Superior temporal gyrus (tissue), 1 donor: ENCODE measurements around the gene PDE4B.
"Not testable (repeated sequence)": the region's sequence is repeated elsewhere in the genome, so short reads cannot be mapped to it uniquely, and the experiment has no call there.

Experiments
- DNase-seq: peaks from one replicate; pipeline ENCODE4 v3.0.0-alpha.2; 2016; ENCODE audit errors: extremely low spot score

The PDE4B gene

DNA sequence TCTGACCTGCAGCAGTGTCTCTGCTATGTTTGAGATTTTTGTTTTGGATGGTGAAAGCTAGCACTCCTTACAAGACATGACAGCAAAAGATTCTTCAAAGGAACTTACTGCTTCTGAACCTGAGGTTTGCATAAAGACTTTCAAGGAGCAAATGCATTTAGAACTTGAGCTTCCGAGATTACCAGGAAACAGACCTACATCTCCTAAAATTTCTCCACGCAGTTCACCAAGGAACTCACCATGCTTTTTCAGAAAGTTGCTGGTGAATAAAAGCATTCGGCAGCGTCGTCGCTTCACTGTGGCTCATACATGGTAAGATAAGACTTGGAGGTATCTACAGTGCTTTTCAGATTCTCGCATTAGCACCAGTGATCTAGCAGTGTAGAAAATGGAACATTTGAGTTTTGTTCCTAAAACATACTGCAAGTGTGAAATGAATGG is 200.2 kb downstream of the PDE4B start:
- DNase-seq = peak; percentile 81

DNA sequence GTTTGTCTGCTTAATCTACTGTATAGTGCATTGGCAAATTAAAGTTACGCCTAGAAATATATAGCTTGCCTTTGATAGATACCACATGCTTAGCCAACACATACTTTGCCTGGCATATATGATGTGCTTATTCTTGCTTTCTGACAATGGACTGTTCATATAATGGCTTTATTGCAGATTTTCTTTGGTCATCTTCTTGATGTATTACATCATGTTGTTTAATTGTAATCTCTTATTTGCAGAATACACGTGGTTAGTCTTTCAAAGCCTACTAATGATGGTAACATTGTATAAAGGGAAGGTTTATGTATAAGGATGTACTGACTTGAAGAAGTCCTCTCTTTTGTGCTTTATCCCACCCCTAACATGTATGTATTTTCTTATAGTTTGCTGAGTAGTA is 201.5 kb downstream of the PDE4B start:
- DNase-seq = peak; percentile 69

- peak; percentile 74 for DNase-seq
These were observed 202.6 kb downstream of the PDE4B start for GRCh38 chr1:65995336-65995735.

- no peak for DNase-seq
These were observed 203.2 kb downstream of the PDE4B start for GRCh38 chr1:65995928-65996327.

- DNase-seq = no peak
These were observed 205.0 kb downstream of the PDE4B start for GRCh38 chr1:65997693-65998092.

GRCh38 chr1:65998763-65999583 is 206.3 kb downstream of the PDE4B start:
- DNase-seq = peak; percentile 57

GRCh38 chr1:66000033-66000637 is 207.4 kb downstream of the PDE4B start:
- DNase-seq = no peak

GRCh38 chr1:66003690-66004089 is 211.0 kb downstream of the PDE4B start:
- DNase-seq = no peak

DNA sequence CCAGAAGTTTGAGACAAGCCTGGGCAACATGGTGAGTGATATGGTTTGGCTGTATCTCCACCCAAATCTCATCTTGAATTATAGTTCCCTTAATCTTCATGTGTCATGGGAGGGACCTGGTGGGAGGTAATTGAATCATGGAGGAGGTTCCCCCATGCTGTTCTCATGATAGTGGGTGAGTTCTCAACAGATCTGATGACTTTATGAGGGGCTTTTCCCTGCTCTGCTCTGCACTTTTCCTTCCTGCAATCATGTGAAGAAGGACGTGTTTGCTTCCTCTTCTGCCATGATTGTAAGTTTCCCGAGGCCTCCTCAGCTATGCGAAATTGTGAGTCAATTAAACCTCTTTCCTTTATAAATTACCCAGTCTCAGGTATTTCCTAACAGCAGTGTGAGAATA is 213.8 kb downstream of the PDE4B start:
- DNase-seq = not testable (repeated sequence)

DNA sequence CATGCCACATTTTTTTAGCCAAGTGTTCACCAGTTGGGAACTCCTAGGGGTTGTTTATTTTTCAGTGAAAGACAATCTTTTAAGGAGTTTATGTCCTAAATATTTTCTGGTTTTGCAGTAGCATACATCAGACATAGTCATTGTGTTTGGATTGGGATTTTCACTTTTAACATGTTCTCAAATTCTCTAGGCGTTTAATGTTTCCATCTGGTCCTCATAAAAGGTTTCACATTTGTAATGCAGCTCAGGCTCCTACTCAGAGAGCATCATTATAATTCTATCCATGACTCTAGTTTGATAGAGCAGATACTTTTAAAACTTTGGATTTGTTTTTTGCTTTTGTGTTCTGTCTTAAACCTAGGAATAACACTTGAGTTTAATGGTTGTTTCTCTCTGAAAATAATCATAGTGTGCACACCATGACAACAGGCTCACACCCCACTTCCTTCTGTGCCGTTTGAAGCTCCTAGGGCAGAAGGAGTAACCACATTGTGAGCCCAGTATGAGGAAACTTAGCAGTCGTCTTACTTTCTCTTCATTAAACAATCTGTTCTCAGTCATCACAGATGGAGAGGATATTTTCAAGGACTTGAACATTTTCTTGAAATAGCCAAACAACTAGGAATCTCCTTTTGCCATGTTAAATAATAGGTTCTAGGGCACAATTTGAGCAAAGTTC is 219.6 kb downstream of the PDE4B start:
- no peak for DNase-seq

DNA sequence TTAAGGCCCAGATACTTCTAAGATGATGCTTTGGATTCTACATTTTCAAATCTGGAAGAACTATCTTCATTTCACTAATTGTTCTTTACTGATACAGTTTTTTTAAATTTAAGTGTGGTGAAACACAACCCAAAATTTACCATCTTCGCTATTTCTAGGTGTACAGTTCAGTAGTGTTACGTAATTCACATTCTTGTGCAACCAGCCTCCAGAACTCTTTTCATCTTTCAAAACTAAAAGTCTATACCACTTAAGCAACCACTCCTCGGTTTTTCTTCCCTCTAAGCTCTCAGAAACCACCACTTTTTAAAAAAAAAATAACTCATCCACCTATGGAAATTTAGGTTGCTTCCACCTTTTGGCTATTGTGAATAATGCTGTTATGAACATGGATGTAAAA is 220.7 kb downstream of the PDE4B start:
- DNase-seq = no peak

DNA sequence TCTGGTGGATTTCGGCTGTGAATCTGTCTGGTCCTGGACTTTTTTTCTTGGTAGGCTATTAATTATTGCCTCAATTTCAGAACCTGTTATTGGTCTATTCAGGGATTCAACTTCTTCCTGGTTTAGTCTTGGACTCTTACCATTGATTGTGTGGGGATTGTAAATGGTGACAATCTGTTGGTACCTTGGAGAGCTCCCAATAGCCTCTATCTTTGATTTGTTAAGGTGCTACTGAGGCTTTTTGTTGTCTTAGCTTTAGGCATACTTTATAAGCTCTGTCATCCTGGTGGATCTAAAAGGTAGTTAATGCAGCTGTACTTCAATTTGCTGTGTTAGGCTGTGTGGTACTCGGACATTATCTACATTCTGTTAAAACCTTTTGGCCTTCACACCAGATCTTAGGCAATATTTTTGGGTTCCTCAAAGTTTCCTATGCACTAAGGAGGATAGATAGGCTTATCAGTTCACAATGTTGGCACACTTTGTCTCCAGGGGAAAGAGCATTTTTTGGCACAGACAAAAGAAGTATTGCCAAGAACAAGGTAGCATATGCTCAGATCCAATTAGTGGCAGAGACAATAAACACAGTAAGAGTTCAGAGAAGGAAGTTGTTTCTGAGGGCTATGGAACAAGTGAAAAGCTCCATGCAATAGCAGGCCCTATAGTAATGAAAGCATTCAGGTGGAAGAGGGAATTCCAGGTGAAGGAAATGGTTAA is 230.4 kb downstream of the PDE4B start:
- DNase-seq = no peak

DNA sequence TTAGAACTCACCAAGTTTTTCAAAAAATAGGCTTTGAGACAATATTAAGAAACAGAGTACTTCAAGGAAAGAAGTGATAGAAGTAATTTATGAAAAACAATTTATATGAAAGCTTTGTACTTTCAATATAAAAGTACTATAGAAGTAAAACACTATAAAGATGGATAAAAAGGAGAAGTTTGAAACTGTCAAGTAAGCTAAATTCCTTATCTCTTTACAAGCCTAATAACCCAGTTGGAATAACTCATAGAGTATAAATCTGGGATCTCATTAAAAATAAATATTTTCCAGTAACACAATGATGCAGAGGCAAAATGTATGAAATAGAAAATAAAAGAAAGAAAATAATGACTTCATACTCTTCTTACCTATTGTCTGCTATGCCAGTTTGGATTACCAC is 232.5 kb downstream of the PDE4B start:
- DNase-seq = no peak

DNA sequence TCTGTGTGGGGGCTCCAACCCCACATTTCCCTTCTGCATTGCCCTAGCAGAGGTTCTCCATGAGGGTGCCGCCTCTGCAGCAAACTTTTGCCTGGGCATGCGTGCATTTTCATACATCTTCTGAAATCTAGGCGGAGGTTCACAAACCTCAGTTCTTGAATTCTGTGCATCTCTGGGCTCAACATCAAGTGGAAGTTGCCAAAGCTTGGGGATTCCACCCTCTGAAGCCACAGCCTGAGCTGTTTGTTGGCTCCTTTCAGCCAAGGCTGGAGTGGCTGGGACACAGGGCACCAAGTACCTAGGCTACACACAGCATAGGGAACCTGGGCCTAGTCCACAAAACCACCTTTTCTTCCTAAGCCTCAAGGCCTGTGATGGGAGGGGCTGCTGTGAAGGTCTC is 235.3 kb downstream of the PDE4B start:
- no peak for DNase-seq

DNA sequence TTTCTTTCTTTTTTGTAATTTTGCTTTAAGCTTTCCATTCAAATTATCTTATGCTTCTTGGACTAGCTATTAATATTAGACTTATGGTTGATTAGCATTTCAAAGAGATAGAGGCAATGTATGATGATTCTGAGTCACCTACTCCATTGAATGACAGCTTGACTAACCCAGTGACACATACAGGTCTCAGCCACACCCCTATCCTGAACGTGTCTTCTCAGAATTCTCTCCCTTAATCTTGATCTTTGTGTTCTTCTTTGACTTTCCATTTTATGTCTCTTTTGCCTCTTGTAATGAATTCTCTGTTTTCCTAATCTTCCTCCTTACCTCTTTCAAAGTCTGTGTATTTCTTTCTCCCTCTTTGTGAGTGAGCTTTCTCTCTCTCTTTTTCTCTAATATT is 241.1 kb downstream of the PDE4B start:
- DNase-seq = no peak

DNA sequence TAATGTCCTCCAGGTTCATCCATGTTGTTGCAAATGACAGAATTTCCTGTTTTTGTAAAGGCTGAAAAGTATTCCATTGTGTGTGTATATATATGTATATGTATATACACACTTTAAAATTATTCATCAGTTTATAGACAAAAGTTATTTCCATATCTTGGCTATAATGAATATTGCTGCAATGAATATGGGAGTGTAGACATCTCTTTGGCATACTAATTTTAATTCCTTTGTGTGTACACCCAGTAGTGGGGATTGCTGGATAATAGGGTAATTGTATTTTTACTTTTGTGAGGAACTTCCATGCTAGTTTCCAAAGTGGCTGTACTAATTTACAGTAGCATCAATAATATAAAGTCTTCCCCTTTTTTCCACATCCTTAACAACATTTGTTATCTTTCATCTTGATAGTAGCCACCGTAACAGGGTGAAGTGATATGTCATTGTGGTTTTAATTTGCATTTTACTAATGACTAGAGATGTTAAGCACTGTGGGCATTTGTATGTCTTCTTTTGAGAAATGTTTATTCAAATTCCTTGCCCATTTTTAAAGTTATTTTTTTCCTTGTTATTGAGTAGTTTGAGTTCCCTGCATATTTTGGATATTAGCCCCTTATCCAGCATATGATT is 243.0 kb downstream of the PDE4B start:
- DNase-seq = no peak

DNA sequence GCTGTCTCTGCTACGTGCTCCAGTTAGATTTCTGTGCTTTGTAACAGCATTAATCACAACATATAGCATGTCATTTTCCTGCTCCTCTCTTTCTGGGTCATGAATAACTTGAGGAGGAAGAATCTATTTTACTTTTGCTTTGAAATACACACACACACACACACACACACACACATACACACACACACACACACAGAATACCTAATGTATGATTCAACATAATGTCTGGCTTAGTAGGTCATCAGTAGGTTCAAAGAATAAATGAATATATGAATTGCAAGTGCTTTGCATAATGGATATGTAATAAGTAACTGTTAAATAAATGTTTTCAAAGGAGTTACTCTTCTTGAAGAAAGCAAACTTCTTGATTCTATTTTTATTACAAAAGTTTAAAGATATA is 249.0 kb downstream of the PDE4B start:
- DNase-seq = no peak

GRCh38 chr1:66043186-66043585 is 250.5 kb downstream of the PDE4B start:
- no peak for DNase-seq

- DNase-seq = no peak
These were observed 252.2 kb downstream of the PDE4B start for GRCh38 chr1:66044912-66045311.

- no peak for DNase-seq
These were observed 253.7 kb downstream of the PDE4B start for GRCh38 chr1:66046415-66046814.

DNA sequence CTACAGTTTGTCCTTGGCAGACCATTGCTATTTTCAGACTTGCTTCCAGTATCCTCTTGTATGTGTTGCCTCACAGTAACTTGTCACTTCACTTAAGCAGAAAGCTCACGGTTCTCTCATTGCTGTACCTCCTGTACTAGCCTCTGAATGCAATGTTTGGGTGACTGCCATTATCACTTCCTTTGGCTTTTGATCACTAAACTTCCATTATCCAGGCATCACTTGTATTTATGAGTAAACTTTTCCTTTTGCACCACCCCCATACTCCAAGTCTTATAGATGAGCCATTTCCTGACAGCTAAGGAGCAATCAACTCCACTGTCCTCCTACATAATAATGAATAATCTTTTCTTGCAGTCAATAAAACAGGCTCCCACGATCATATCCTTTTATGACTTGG is 255.3 kb downstream of the PDE4B start:
- DNase-seq = no peak

GRCh38 chr1:66050123-66050522 is 257.4 kb downstream of the PDE4B start:
- DNase-seq = peak; percentile 85
